Omental fat pad (tissue), 4 donors: Measurements from ENCODE around the gene RAB22A. TPM values are rescaled to one million over a fixed set of nuclear protein-coding genes. Genes with fewer than 3 reads are reported as not detected.

Experiments used
- ATAC-seq: fragments of 150-250 bp; one replicate; pipeline ENCODE4 v1.9.1; 2016; ENCODE audit warnings: mild to moderate bottlenecking, moderate library complexity; ENCODE audit not compliant: low FRiP score
- DNase-seq: peaks from one replicate; pipeline ENCODE4 v3.0.0-alpha.2; 2019; ENCODE audit warnings: low spot score
- total RNA-seq, 4 donors: library from RNA; depleted of rRNA; stranded (reverse); fragments of >200 nt; gene quantifications; one replicate each; pipeline ENCODE4 v1.1.0, GENCODE V29; 2016
- TF ChIP-seq, protein P1 (sequence below), 3 donors: fragments of 450-650 bp; IDR thresholded peaks; one replicate each; pipeline ENCODE4 v1.5.1; 2016 to 2017; ENCODE audit warnings: antibody characterized with exemption in 3 of 3, mild to moderate bottlenecking in 3 of 3, moderate library complexity in 2 of 3

RAB22A gene
- total RNA-seq, 4 donors from 2014 or later: 16.7 to 28.1 (median 19.6) TPM

DNA sequence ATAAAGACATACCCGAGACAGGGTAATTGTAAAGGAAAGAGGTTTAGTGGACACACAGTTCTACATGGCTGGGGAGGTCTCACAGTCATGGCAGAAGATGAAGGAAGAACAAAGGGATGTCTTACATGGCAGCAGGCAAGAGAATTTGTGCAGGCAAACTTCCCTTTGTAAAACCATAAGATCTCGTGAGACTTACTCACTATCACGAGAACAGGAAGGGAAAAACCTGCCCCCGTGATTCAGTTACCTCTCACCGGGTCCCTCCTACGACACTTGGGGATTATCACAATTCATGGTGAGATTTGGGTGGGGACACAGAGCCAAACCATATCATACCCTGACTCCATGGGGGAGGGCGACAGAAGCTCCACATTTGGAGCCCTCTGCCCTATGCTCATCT, 72.1 kb downstream of the RAB22A start:
- no peak for DNase-seq
- TF ChIP-seq, protein P1, sequence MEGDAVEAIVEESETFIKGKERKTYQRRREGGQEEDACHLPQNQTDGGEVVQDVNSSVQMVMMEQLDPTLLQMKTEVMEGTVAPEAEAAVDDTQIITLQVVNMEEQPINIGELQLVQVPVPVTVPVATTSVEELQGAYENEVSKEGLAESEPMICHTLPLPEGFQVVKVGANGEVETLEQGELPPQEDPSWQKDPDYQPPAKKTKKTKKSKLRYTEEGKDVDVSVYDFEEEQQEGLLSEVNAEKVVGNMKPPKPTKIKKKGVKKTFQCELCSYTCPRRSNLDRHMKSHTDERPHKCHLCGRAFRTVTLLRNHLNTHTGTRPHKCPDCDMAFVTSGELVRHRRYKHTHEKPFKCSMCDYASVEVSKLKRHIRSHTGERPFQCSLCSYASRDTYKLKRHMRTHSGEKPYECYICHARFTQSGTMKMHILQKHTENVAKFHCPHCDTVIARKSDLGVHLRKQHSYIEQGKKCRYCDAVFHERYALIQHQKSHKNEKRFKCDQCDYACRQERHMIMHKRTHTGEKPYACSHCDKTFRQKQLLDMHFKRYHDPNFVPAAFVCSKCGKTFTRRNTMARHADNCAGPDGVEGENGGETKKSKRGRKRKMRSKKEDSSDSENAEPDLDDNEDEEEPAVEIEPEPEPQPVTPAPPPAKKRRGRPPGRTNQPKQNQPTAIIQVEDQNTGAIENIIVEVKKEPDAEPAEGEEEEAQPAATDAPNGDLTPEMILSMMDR (IDR thresholded peaks at IDR 0.05): no peak
- no peak for ATAC-seq

DNA sequence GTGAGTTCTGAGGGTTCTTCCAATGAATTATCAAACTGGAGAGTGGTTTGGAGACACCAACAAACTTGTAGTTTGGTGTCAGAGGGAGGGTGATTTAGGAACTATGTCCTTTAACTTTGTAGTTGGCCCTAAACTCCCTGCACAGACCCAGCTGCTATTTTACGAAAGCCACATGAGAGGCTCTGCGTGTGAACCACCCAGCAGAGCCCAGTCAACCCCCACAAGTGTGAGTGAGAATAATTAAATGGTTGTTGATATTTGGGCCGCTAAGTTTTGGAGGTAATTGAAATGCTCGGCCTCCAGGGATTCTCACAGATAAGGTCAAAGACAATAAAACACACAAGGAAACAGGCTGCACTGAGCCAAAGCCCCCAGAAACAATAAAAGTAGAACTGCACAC, 72.6 kb downstream of the RAB22A start:
- DNase-seq: no peak
- no peak for ATAC-seq
- TF ChIP-seq, protein P1 (IDR thresholded peaks at IDR 0.05): no peak

DNA sequence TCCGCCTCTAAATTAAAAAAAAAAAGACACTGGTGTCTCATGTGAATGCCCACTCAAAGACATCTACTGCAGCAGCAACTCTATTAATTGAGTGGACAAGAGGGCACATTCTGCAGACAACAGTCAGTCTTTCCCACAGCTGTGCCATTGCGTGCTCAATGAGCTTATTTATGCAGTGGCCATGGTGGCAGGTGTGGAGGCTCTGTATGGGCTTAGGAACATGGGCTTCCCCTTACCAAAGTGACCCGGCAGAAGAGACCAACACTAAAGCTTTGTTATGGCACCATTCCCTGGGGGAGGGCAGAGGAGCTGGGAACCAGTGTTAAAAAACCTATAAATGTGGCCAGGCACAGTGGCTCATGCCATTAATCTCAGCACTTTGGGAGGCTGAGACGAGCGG, 75.3 kb downstream of the RAB22A start:
- DNase-seq (no peak), ATAC-seq (no peak)
- TF ChIP-seq, protein P1 (IDR thresholded peaks at IDR 0.05): no peak

DNA sequence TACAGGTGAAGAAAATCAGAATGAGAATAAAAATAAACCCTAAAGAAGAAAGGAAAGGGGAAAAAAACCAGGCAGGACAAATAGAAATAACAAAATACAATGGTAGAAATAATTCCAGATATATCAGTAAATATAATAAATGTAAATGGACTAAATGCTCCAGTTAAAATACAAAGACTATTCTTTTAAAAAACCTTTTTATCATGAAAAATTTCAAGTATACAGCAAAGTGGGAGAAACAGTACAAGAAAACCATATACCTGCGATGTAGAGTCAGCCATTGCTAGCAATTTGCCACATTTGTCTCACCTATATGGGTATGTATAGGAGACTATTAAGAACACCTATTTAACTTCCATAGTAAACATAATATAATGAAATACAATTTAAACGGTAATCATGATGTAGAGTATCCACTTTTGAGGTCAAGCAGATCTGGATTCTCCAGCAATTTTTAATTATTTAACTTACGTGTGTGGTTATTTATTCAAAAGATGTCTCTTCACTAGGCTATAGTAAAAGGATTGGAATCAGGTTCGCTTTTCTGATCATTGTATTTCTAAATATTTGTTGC, 78.6 kb downstream of the RAB22A start:
- TF ChIP-seq, protein P1 (IDR thresholded peaks at IDR 0.05): no peak
- ATAC-seq: no peak
- DNase-seq: no peak

DNA sequence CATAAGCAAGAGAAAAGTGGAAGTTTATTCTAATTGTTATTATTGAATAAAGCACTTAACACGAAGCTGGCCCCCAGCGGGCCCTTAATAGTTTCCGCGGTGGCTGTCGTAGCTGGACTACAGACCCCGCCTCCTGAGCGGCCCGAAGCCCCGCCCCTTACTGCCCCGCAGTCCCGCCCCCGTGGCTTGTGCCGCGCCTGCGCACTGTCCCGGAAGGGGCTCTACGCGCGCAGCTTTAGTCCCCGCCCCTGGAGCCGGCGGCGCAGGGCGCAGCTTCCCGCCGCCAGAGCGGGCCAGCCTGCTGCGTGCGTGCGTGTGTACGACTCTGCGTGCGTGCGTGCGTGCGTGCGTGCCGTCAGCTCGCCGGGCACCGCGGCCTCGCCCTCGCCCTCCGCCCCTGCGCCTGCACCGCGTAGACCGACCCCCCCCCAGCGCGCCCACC, 79.4 kb downstream of the RAB22A start, which contains the start of gene VAPB:
Gene VAPB, plus strand, starts transcription at position 348 of the 442 bp plus-strand sequence. CDS start 231 bp downstream, outside the sequence.
- ATAC-seq (peak; percentile 100), DNase-seq (peak; percentile 80)
- TF ChIP-seq, protein P1 (IDR thresholded peaks at IDR 0.05): no peak

DNA sequence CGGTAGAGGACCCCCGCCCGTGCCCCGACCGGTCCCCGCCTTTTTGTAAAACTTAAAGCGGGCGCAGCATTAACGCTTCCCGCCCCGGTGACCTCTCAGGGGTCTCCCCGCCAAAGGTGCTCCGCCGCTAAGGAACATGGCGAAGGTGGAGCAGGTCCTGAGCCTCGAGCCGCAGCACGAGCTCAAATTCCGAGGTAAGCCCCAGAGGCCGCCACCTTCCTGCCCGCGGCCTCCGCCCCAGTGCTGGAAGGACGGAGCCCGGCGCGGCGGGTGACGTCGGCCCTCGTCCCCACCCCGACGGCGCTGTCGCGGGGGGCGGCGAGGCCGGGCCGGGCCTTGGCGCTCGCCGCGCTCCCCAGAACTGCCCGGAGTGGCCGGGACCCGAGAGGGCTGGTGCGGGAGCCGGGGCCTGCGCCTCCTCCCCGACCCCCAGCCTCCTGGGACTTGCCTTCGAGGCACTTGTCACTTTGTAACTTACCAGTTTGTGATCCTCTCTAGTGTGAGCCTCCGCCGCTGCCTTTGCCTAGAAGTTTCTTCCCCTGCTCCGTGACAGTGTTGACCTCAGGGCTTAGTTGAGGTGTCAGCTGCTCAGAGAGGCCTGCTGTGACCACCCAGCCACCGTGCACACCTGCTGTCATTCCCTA, 79.9 kb downstream of the RAB22A start:
- TF ChIP-seq, protein P1 (IDR thresholded peaks at IDR 0.05): no peak
- ATAC-seq (peak; percentile 67), DNase-seq (no peak)
